CD4-positive, alpha-beta T cell treated with Interferon alpha-2 for 1 hour (primary cell): ENCODE measurements around the gene SHE.

ENCODE experiments used
- DNase-seq, 2 donors: peaks; one replicate each; pipeline ENCODE4 v3.0.0-alpha.2; 2020 to 2022

Gene SHE

GRCh38 chr1:154443274-154444013 is 58.8 kb downstream of the SHE start:
- no peak for DNase-seq

DNA sequence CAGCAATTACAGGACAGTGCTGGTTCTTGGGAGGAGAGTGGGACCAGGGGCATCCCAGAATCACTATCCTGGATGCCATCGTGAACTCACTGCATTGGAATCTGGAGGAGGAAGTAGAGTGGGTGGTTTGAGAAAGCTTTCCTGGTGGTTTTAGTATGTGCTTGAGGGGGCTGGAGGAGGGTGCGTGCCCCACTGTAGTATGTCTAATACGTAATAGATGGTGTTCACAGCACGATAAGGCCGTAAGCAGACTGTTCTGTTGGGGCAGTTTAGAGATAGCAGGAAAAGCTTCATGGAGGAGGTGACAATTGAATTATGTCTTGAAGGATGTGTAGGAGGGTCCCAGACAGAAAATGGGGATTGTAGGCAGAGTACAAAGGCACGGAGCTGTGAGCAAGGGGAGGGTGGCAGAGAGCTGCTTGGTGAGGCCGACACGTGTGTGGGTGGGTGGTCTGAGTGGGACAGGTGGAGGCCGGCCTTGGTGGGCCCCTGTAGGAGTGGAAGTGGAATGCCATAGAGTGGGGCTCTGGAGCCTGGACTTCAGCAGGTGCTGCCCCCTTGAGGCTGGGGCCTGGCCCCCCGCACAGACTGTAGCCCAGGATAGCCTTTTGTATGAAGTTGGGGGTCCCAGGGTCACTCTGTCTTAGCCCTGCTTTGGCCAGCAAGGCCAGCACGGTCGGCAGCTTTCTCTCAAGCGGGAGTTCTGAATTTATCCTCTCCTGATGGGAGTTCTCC is 60.0 kb downstream of the SHE start:
- no peak for DNase-seq

DNA sequence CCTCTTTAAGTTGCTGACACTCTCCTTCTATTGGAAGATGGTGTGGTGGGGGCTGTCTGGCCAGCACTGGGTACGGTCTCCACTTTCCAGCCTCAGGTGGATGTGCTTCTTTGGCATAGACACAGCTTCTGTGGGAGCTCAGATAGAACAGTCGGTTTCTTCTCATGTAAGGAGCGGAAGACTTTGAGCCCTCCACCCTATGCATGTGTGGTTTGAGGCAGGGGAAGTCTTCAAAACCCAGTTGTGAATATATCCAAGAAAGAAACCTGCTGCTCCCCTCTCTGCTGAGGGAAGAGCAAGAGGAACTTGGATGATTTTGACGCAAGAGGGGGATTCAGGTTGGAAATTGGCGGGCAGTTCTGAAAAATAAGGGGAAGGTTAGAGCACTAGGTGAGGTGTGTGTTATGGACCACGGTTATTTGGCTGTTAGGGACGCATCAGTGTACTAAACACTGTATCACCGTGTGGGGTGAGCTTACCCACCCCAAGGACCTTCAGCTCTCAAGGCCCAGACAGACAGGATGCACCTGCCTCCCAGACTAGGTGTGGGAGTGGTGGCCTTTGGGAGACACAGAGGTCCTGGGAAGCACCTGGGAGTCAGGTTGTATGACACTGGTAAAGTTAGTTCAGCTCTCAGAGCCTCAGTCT is 60.8 kb downstream of the SHE start:
- DNase-seq: no peak

DNA sequence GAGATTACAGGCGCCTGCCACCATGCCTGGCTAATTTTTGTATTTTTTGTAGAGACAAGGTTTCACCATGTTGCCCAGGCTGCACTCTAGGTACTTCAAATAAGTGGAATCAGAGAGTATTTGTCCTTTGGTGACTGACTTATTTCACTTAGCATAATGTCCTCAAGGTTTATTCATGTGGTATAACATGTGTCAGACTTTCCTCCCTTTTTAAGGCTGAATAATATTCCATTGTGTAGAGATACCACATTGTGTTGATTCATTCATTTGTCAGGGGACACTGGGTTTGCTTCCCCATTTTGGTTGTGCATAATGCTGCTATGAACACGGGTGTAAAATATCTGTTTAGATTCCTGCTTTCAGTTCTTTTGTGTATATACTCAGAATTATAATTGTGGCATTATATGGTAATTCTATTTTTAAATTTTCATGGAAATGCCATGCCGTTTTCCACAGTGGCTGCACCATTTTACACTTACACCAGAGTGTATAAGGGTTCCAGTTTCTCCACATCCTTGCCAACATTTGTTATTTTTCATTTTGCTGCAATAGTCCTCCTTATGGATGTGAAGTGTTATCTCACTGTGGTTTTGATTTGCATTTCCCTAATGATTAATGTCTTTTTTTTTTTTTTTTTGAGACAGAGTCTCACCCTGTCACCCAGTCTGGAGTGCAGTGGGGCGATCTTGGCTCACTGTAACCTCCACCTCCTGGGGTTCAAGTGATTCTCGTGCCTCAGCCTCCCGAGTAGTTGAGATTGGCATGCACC is 62.0 kb downstream of the SHE start:
- DNase-seq: no peak

DNA sequence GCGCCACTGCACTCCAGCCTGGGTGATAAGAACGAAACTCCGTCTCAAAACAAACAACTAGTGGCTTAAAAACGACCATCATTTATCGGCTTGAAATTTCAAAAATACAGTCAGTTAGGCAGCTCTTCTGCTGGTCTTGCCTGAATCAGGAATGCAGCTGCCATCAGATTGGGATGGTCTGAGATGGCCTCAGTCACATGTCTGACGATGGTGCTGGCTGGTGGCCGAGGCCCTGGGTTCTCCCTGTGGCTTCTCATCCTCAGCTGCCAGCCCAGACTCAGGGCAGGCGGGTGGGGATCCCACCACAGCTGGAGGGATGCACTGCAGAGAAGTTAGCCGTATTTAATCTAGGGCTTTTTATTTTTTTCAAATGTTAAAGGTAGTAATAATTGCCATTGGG is 65.8 kb downstream of the SHE start:
- no peak for DNase-seq

- no peak for DNase-seq
Measured at GRCh38 chr1:154435599-154436200, 66.5 kb downstream of the SHE start.

GRCh38 chr1:154434346-154435085 is 67.7 kb downstream of the SHE start:
- no peak for DNase-seq

DNA sequence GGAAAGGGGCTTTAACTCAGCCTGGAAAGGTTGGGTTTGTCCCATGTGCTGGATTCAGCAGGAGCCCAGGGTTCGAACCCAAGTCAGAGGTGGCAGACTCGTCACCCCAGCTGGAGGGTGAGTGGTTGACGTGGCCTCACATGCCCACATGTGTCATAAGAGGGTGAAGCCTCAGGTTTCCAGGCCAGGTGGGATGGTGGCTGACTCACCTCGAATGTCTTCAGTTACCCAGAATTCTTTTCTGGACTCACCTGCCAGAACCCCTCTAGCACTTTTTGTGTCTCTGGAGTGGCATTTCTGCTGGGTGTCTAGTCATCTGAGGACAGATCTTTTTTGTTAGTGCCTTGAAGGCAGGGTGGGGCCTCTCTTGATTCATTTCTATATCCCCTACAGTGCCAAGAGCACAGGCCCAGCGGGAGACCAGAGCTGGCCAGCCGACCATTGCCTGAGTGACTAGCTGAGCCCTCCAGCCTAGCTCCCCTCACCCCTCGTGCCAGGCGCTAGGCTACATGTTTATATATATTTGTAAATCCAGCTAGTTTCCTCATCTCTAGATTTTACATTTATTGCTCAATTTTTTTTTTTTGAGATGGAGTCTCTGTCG is 68.9 kb downstream of the SHE start:
- DNase-seq: no peak

GRCh38 chr1:154431586-154432373 is 70.4 kb downstream of the SHE start:
- DNase-seq: peak; percentile 55 to 78

GRCh38 chr1:154430903-154431302 is 71.3 kb downstream of the SHE start:
- no peak for DNase-seq

DNA sequence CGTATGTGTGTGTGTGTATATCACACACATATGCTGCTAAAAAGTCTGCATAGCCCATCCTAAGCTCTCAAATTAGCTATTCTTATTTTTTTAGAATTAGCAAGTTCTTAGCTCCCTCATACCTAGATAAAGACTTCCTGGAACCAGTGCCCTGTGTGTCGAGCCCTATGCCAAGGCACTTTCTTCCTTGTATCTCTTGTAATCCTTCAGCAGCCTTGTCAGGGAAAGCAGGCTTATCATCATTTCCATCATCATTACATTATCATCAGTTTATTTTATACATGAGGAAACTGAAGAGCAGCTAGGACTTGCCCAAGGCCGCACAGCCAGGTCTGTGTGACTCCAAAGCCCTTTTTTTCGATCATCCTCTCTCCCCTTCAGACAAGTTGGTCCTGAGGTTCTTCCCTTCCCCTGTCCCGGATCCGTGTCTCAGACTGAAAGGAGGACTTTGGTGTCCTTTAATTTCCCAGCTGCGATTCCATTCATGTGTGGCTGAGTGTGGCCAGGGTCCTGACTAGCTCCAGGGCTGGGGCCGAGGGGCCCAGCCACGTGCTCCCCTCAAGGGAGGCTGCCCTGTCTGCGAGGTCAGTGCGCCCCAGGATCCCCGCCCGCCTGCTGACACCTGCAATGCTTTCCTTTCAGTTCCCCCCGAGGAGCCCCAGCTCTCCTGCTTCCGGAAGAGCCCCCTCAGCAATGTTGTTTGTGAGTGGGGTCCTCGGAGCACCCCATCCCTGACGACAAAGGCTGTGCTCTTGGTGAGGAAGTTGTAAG is 72.2 kb downstream of the SHE start:
- DNase-seq: no peak
